ENCODE data around the gene ZBED3.

DNA sequence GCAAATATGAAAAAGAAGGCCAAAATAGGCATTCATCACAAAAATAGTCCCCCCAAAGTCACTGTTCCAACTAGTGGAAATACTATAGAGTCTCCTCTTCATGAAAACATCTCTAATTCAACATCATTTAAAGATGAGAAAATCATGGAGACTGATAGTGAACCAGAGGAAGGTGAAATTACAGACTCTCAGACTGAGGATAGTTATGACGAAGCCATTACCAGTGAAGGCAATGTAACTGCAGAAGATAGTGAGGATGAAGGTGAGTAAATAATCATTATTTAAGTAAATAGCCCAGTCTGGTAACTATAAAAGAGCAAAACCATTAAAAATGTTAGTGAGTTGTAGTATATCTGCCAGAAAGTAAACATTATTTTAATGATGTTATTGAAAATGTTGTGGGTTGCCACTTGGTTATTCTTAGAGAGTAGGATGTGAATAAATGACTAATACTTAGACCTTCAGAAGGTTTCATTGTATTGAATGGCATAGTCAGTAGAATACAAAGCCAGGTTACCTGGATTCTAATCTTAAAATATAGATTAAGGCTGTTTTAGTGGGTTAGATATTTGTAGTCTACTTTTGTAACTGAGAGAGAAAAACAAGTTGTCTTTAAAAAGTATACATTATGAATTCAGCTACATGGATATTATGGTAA lies 40.5 kb downstream of the ZBED3 start:
- TF ChIP-seq, protein P1, sequence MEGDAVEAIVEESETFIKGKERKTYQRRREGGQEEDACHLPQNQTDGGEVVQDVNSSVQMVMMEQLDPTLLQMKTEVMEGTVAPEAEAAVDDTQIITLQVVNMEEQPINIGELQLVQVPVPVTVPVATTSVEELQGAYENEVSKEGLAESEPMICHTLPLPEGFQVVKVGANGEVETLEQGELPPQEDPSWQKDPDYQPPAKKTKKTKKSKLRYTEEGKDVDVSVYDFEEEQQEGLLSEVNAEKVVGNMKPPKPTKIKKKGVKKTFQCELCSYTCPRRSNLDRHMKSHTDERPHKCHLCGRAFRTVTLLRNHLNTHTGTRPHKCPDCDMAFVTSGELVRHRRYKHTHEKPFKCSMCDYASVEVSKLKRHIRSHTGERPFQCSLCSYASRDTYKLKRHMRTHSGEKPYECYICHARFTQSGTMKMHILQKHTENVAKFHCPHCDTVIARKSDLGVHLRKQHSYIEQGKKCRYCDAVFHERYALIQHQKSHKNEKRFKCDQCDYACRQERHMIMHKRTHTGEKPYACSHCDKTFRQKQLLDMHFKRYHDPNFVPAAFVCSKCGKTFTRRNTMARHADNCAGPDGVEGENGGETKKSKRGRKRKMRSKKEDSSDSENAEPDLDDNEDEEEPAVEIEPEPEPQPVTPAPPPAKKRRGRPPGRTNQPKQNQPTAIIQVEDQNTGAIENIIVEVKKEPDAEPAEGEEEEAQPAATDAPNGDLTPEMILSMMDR (IDR thresholded peaks at IDR 0.05), result no peak
- TF ChIP-seq ZFX (IDR thresholded peaks at IDR 0.05; ENCODE audit: borderline replicate concordance), result no peak
